Measurements from ENCODE around the gene ST6GALNAC3. TPM values are rescaled to one million over a fixed set of nuclear protein-coding genes. Genes with fewer than 3 reads are reported as not detected.

Gene ST6GALNAC3
- total RNA-seq, 1 experiment from 2014 or later: 0.03 TPM

DNA sequence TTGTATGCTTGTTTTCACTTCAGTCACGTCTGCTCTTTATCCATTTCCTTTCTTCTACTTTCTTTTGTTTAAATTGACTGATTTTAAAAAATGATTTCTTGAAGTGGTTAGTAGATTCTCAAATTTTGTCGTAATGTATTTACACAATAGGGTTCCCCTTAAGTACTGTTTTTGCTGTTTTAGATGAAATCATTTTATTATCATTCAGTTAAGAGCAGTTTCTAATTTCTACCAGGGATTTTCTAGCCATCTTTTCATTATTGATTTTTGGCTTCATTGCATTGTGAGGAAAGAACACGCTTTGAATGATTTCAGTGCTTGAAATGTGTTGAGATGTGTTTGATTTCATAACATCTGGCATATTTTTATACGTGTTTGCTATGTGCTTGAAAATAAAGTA lies 27.0 kb downstream of the ST6GALNAC3 start:
- no peaks in the 10 kb centered on the region for H3K4me1 ChIP-seq (ENCODE audit: control insufficient read depth, insufficient read depth, low read length)
- no peaks in the 10 kb centered on the region for H3K36me3 ChIP-seq (ENCODE audit: control insufficient read depth, insufficient read depth, low read length)
- H3K4me3 ChIP-seq (ENCODE audit: low read depth in 2 of 2, low read length in 2 of 2): no peak overlapping the region
- intact Hi-C loops (cut with micrococcal nuclease; ENCODE audit: unreplicated experiment): no loop called here
- no peaks in the 10 kb centered on the region for H3K27me3 ChIP-seq (ENCODE audit: control insufficient read depth, insufficient read depth, low read length)
- ATAC-seq: no peak
- no peak for TF ChIP-seq SIN3A (IDR thresholded peaks at IDR 0.05; ENCODE audit: borderline replicate concordance, insufficient read depth, low read depth, low read length)
- TF ChIP-seq POLR2AphosphoS5 (IDR thresholded peaks at IDR 0.05; ENCODE audit: low read depth, low read length): no peak
- POLR2A ChIA-PET: no interaction called here
- CTCF ChIA-PET: no interaction called here
- no peak for DNase-seq (ENCODE audit: low read depth, low spot score)
- H3K27ac ChIP-seq (ENCODE audit: low read length): no peak overlapping the region
- H3K9me3 ChIP-seq (ENCODE audit: control insufficient read depth, insufficient read depth, low read depth, low read length): no peaks in the 10 kb centered on the region
- in situ Hi-C loops (cut with HindIII; ENCODE audit: low pct_unique_long_range_greater_than_20kb, low sequenced_read_pairs): no loop called here
- BruUV-seq (replicated peaks): no TSS peak

DNA sequence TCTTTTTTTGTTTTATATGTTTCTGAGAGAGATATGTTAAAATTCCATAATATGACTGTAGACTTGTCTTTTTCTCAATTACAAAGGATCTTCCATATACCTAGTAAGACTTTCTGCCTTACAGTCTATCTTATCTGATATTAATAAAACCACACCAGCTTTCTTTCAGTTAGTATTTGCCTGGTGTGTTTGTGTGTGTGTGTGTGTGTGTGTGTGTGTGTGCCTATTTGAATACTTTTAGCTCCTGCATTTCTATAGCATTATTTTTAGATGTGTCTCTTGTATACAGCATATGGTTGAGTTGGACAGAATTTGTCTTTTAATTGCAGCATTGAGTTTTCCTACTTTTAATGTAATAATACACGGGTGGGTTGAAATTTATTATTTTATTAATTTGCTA lies 27.5 kb downstream of the ST6GALNAC3 start:
- CTCF ChIA-PET: no interaction called here
- no TSS peak for BruUV-seq (replicated peaks)

DNA sequence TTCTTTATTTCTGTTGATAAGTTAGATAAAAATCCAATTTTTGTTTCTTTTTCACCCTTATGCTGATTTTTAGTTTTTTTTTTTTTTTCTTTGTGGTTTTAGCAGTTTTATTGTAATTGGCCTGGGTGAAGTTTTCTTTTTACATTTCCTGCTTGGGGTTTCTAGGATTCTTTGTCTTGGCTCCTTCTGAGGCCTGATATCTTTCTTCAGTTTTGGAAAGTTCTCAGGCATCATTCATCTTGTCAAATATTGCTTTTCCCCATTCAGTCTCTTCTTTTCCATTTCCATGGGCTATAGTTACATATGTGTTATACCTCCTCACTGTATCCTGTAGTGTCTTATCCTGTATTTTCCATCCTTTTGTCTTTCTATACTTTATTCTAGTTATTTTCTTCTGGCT lies 28.5 kb downstream of the ST6GALNAC3 start:
- Histone ChIP-seq H3K27ac (ENCODE audit: low read length) (no peak overlapping the region), H3K4me1 (ENCODE audit: control insufficient read depth, insufficient read depth, low read length) (no peaks in the 10 kb centered on the region), H3K36me3 (ENCODE audit: control insufficient read depth, insufficient read depth, low read length) (no peaks in the 10 kb centered on the region), H3K27me3 (ENCODE audit: control insufficient read depth, insufficient read depth, low read length) (no peaks in the 10 kb centered on the region), H3K4me3 (ENCODE audit: low read depth in 2 of 2, low read length in 2 of 2) (no peak overlapping the region), H3K9me3 (ENCODE audit: control insufficient read depth, insufficient read depth, low read depth, low read length) (no peaks in the 10 kb centered on the region)
- TF ChIP-seq POLR2AphosphoS5 (IDR thresholded peaks at IDR 0.05; ENCODE audit: low read depth, low read length) (no peak), SIN3A (IDR thresholded peaks at IDR 0.05; ENCODE audit: borderline replicate concordance, insufficient read depth, low read depth, low read length) (no peak)
- CTCF ChIA-PET: no interaction called here
- ATAC-seq (no peak), DNase-seq (ENCODE audit: low read depth, low spot score) (no peak)
- in situ Hi-C loops (cut with HindIII; ENCODE audit: low pct_unique_long_range_greater_than_20kb, low sequenced_read_pairs) (no loop called here), intact Hi-C loops (cut with micrococcal nuclease; ENCODE audit: unreplicated experiment) (no loop called here)
- BruUV-seq (replicated peaks): no TSS peak
- POLR2A ChIA-PET: no interaction called here

More for the DNA sequence above, 27.5 kb downstream of the ST6GALNAC3 start:
- intact Hi-C loops (cut with micrococcal nuclease; ENCODE audit: unreplicated experiment) (no loop called here), in situ Hi-C loops (cut with HindIII; ENCODE audit: low pct_unique_long_range_greater_than_20kb, low sequenced_read_pairs) (no loop called here)
- DNase-seq (ENCODE audit: low read depth, low spot score) (no peak), ATAC-seq (no peak)
- H3K27ac ChIP-seq (ENCODE audit: low read length): no peak overlapping the region
- no peak for TF ChIP-seq POLR2AphosphoS5 (IDR thresholded peaks at IDR 0.05; ENCODE audit: low read depth, low read length)
- TF ChIP-seq TCF7L2 (IDR thresholded peaks at IDR 0.05; ENCODE audit: low read depth, low read length): no peak
- TF ChIP-seq, protein P1, sequence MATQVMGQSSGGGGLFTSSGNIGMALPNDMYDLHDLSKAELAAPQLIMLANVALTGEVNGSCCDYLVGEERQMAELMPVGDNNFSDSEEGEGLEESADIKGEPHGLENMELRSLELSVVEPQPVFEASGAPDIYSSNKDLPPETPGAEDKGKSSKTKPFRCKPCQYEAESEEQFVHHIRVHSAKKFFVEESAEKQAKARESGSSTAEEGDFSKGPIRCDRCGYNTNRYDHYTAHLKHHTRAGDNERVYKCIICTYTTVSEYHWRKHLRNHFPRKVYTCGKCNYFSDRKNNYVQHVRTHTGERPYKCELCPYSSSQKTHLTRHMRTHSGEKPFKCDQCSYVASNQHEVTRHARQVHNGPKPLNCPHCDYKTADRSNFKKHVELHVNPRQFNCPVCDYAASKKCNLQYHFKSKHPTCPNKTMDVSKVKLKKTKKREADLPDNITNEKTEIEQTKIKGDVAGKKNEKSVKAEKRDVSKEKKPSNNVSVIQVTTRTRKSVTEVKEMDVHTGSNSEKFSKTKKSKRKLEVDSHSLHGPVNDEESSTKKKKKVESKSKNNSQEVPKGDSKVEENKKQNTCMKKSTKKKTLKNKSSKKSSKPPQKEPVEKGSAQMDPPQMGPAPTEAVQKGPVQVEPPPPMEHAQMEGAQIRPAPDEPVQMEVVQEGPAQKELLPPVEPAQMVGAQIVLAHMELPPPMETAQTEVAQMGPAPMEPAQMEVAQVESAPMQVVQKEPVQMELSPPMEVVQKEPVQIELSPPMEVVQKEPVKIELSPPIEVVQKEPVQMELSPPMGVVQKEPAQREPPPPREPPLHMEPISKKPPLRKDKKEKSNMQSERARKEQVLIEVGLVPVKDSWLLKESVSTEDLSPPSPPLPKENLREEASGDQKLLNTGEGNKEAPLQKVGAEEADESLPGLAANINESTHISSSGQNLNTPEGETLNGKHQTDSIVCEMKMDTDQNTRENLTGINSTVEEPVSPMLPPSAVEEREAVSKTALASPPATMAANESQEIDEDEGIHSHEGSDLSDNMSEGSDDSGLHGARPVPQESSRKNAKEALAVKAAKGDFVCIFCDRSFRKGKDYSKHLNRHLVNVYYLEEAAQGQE (IDR thresholded peaks at IDR 0.05; ENCODE audit: insufficient read depth in 1 of 2, low read depth in 2 of 2, low read length in 1 of 2): no peak
- no peak for TF ChIP-seq SIN3A (IDR thresholded peaks at IDR 0.05; ENCODE audit: borderline replicate concordance, insufficient read depth, low read depth, low read length)
- TF ChIP-seq, protein P2, sequence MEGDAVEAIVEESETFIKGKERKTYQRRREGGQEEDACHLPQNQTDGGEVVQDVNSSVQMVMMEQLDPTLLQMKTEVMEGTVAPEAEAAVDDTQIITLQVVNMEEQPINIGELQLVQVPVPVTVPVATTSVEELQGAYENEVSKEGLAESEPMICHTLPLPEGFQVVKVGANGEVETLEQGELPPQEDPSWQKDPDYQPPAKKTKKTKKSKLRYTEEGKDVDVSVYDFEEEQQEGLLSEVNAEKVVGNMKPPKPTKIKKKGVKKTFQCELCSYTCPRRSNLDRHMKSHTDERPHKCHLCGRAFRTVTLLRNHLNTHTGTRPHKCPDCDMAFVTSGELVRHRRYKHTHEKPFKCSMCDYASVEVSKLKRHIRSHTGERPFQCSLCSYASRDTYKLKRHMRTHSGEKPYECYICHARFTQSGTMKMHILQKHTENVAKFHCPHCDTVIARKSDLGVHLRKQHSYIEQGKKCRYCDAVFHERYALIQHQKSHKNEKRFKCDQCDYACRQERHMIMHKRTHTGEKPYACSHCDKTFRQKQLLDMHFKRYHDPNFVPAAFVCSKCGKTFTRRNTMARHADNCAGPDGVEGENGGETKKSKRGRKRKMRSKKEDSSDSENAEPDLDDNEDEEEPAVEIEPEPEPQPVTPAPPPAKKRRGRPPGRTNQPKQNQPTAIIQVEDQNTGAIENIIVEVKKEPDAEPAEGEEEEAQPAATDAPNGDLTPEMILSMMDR (IDR thresholded peaks at IDR 0.05): no peak
- POLR2A ChIA-PET: no interaction called here
- no peak overlapping the region for H3K4me3 ChIP-seq (ENCODE audit: low read depth in 2 of 2, low read length in 2 of 2)
- H3K9me3 ChIP-seq (ENCODE audit: control insufficient read depth, insufficient read depth, low read depth, low read length): no peaks in the 10 kb centered on the region
- no peaks in the 10 kb centered on the region for H3K4me1 ChIP-seq (ENCODE audit: control insufficient read depth, insufficient read depth, low read length)
- H3K36me3 ChIP-seq (ENCODE audit: control insufficient read depth, insufficient read depth, low read length): no peaks in the 10 kb centered on the region
- H3K27me3 ChIP-seq (ENCODE audit: control insufficient read depth, insufficient read depth, low read length): no peaks in the 10 kb centered on the region
